HCT116 (cell line): ENCODE data around the gene HOXD8. TPM values are rescaled to one million over a fixed set of nuclear protein-coding genes. Genes with fewer than 3 reads are reported as not detected.

ENCODE experiments used
- ATAC-seq: fragments of 200-7000 bp; cut with Tn5 transposase; 2 replicates; pipeline ENCODE4 v1.9.1; 2020; ENCODE audit warnings: mild to moderate bottlenecking, moderate library complexity
- BruUV-seq: library from RNA; stranded (reverse); fragments of 400-500 nt; replicated peaks from 2 replicates; lab custom pipeline; 2021; lab: Mats Ljungman, UMichigan
- CTCF ChIA-PET: fragments of 300-600 bp; sonication (Branson Sonifier 250); formaldehyde crosslinking; loops from one replicate; lab custom pipeline; 2021; ENCODE audit warnings: antibody characterized with exemption; lab: Charles Lee
- POLR2A ChIA-PET: fragments of 300-600, 350-600 bp; sonication (Branson Sonifier 250); formaldehyde crosslinking; loops from one replicate; lab custom pipeline; 2021; ENCODE audit warnings: antibody characterized with exemption; lab: Charles Lee
- RAD21 ChIA-PET, 2 experiments: fragments of 300-600 bp; sonication (Branson Sonifier 250); formaldehyde crosslinking; loops; one replicate each; lab custom pipeline; 2023; ENCODE audit warnings: low total read pairs in 2 of 2; ENCODE audit not compliant: uncharacterized antibody in 2 of 2, unreplicated experiment in 2 of 2, low non-redundant PET in 1 of 2; lab: Charles Lee
- DNase-seq: peaks from one replicate; pipeline ENCODE4 v3.0.0-alpha.2; 2010; ENCODE audit warnings: low read depth, low spot score
- H2AFZ ChIP-seq: fragments of 200-600 bp; shearing (Covaris generic), sonication (generic); 2 replicates; pipeline ENCODE4 v1.6.1; 2017; ENCODE audit warnings: low read depth, mixed run types, mixed read lengths, antibody characterized with exemption, low read length; ENCODE audit not compliant: poor library complexity, severe bottlenecking
- H3K27ac ChIP-seq: 2 replicates; pipeline ENCODE4 v1.5.1; 2012; ENCODE audit warnings: low read depth, low read length
- H3K27me3 ChIP-seq: fragments of 200-600 bp; sonication (generic); 2 replicates; pipeline ENCODE4 v1.6.1; 2016; ENCODE audit warnings: mixed run types, low read length, mixed read lengths; ENCODE audit not compliant: insufficient read depth
- H3K36me3 ChIP-seq, 2 experiments: fragments of 200-500 bp in 1 of 2; fragments of 200-600 bp in 1 of 2; sonication (Bioruptor generic) in 1 of 2; sonication (generic) in 1 of 2; 2 replicates each; pipeline versions ENCODE4 v1.5.1 to v1.6.1; 2014 to 2016; ENCODE audit warnings: low read length in 2 of 2, inconsistent platforms in 1 of 2, mixed read lengths in 1 of 2, mixed run types in 1 of 2; ENCODE audit not compliant: insufficient read depth in 2 of 2, control insufficient read depth in 1 of 2
- H3K4me1 ChIP-seq, 2 experiments: fragments of 200-600 bp in 1 of 2; sonication (generic) in 1 of 2; 2 replicates each; pipeline versions ENCODE4 v1.5.1 to v1.6.1; 2012 to 2017; ENCODE audit warnings: low read length in 2 of 2, inconsistent platforms in 1 of 2, mild to moderate bottlenecking in 1 of 2, mixed read lengths in 1 of 2, mixed run types in 1 of 2, moderate library complexity in 1 of 2; ENCODE audit not compliant: insufficient read depth in 2 of 2, control insufficient read depth in 1 of 2
- H3K4me2 ChIP-seq: fragments of 200-600 bp; sonication (generic); 2 replicates; pipeline ENCODE4 v1.6.1; 2017; ENCODE audit warnings: mixed run types, low read length, mixed read lengths
- H3K4me3 ChIP-seq, 2 experiments: fragments of 200-600 bp in 1 of 2; sonication (generic) in 1 of 2; replicated peaks in 1 of 2; 2 replicates each; pipeline ENCODE4 v1.5.1; 2011 to 2016; ENCODE audit warnings: low read length in 2 of 2, control low read depth in 1 of 2, low read depth in 1 of 2, mild to moderate bottlenecking in 1 of 2, mixed read lengths in 1 of 2, mixed run types in 1 of 2
- H3K79me2 ChIP-seq: fragments of 200-600 bp; sonication (generic); 2 replicates; pipeline ENCODE4 v1.6.1; 2017; ENCODE audit warnings: mild to moderate bottlenecking, mixed run types, low read length, moderate library complexity, mixed read lengths; ENCODE audit not compliant: insufficient read depth
- H3K9ac ChIP-seq: fragments of 200-600 bp; sonication (generic); 2 replicates; pipeline ENCODE4 v1.6.1; 2016; ENCODE audit warnings: low read length, mixed read lengths
- H3K9me2 ChIP-seq: fragments of 200-600 bp; sonication (generic), shearing (Covaris generic); 2 replicates; pipeline ENCODE4 v1.6.1; 2017; ENCODE audit warnings: mixed run types, mild to moderate bottlenecking, moderate library complexity; ENCODE audit not compliant: insufficient read depth
- H3K9me3 ChIP-seq, 2 experiments: fragments of 200-500 bp in 1 of 2; fragments of 200-600 bp in 1 of 2; sonication (Bioruptor generic) in 1 of 2; sonication (generic) in 1 of 2; 2 replicates each; pipeline ENCODE4 v1.6.1; 2014 to 2017; ENCODE audit warnings: low read length in 2 of 2, mixed read lengths in 2 of 2, inconsistent platforms in 1 of 2, low read depth in 1 of 2, mild to moderate bottlenecking in 1 of 2, mixed run types in 1 of 2, moderate library complexity in 1 of 2; ENCODE audit not compliant: control insufficient read depth in 1 of 2, insufficient read depth in 1 of 2
- H4K20me1 ChIP-seq: fragments of 200-600 bp; sonication (generic), shearing (Covaris generic); 2 replicates; pipeline ENCODE4 v1.6.1; 2017; ENCODE audit warnings: mixed run types, mild to moderate bottlenecking, moderate library complexity; ENCODE audit not compliant: insufficient read depth
- ATF3 ChIP-seq: IDR thresholded peaks from 2 replicates; pipeline ENCODE4 v1.6.1; 2012
- CBX3 ChIP-seq: IDR thresholded peaks from 2 replicates; pipeline ENCODE4 v1.6.1; 2012; ENCODE audit warnings: low read depth
- CTCF ChIP-seq, 3 experiments: fragments of 200-600 bp in 1 of 3; sonication (generic) in 1 of 3; IDR thresholded peaks in 2 of 3; conservative IDR thresholded peaks in 1 of 3; 2 replicates each; pipeline ENCODE4 v1.5.1; 2012 to 2017; ENCODE audit warnings: low read depth in 2 of 3, low read length in 2 of 3, antibody characterized with exemption in 1 of 3, borderline replicate concordance in 1 of 3, control low read depth in 1 of 3, mild to moderate bottlenecking in 1 of 3, mixed read lengths in 1 of 3, mixed run types in 1 of 3, moderate library complexity in 1 of 3; ENCODE audit not compliant: insufficient read depth in 1 of 3
- EGR1 ChIP-seq: IDR thresholded peaks from 2 replicates; pipeline ENCODE4 v1.6.1; 2012; ENCODE audit warnings: low read depth
- ELF1 ChIP-seq: IDR thresholded peaks from 2 replicates; pipeline ENCODE4 v1.6.1; 2012; ENCODE audit warnings: low read depth, borderline replicate concordance
- EZH2 ChIP-seq: fragments of 200-600 bp; sonication (generic); IDR thresholded peaks from 2 replicates; pipeline ENCODE4 v1.6.1; 2017; ENCODE audit warnings: antibody characterized with exemption, mixed run types
- JUND ChIP-seq: IDR thresholded peaks from 2 replicates; pipeline ENCODE4 v1.6.1; 2012
- POLR2A ChIP-seq: IDR thresholded peaks from 2 replicates; pipeline ENCODE4 v1.7.0; 2011; ENCODE audit warnings: borderline replicate concordance; ENCODE audit not compliant: insufficient read depth, insufficient read length; ENCODE audit errors: extremely low read depth
- POLR2AphosphoS5 ChIP-seq: IDR thresholded peaks from 2 replicates; pipeline ENCODE4 v1.6.1; 2011; ENCODE audit warnings: mild to moderate bottlenecking, low read depth, low read length, moderate library complexity
- REST ChIP-seq: IDR thresholded peaks from 2 replicates; pipeline ENCODE4 v1.6.1; 2012; ENCODE audit warnings: low read depth
- SIN3A ChIP-seq: IDR thresholded peaks from 2 replicates; pipeline ENCODE4 v1.6.1; 2012; ENCODE audit warnings: low read depth
- SP1 ChIP-seq: IDR thresholded peaks from 2 replicates; pipeline ENCODE4 v1.6.1; 2012; ENCODE audit warnings: low read depth
- SRF ChIP-seq: IDR thresholded peaks from 2 replicates; pipeline ENCODE4 v1.6.1; 2012; ENCODE audit warnings: low read depth
- TCF7L2 ChIP-seq: IDR thresholded peaks from 2 replicates; pipeline ENCODE4 v1.7.0; 2011; ENCODE audit warnings: borderline replicate concordance, inconsistent platforms; ENCODE audit not compliant: insufficient read depth, insufficient read length; ENCODE audit errors: extremely low read depth
- intact Hi-C: fragments of 100-400 bp; cut with micrococcal nuclease; formaldehyde crosslinking; loops from 2 replicates; pipeline ENCODE4 v1.10.0; 2022
- total RNA-seq: library from RNA; stranded (reverse); gene quantifications from one replicate; pipeline ENCODE4 v1.2.1, GENCODE V29; 2021; ENCODE audit not compliant: unreplicated experiment

The HOXD8 gene
- total RNA-seq, 1 experiment from 2014 or later = 6.0 TPM

GRCh38 chr2:176109192-176109901, 20.2 kb upstream of the HOXD8 start:
- ATAC-seq = no peak
- no peak for DNase-seq
- RAD21 ChIA-PET = no interaction called here
- CTCF ChIA-PET = no interaction called here
- Histone ChIP-seq H3K4me2 (no peak overlapping the region), H3K27me3 (no peaks in the 10 kb centered on the region), H4K20me1 (no peaks in the 10 kb centered on the region), H3K9ac (no peak overlapping the region), H2AFZ (no peak overlapping the region), H3K36me3 (no peaks in the 10 kb centered on the region), H3K79me2 (no peaks in the 10 kb centered on the region), H3K27ac (no peak overlapping the region), H3K4me1 (peaks cover 0 to 18% of the 10 kb centered on the region in 2 experiments; a peak in 1 of 4 replicates), H3K9me2 (no peaks in the 10 kb centered on the region), H3K9me3 (no peaks in the 10 kb centered on the region), H3K4me3 (no peak overlapping the region)
- intact Hi-C loops = no loop called here
- no peak for TF ChIP-seq CBX3
- no peak for TF ChIP-seq EGR1
- no peak for TF ChIP-seq TCF7L2
- TF ChIP-seq POLR2AphosphoS5 = no peak
- no peak for TF ChIP-seq EZH2
- no peak for TF ChIP-seq SP1
- no peak for TF ChIP-seq SRF
- no peak for TF ChIP-seq POLR2A
- no peak for TF ChIP-seq SIN3A
- no peak for TF ChIP-seq ELF1
- POLR2A ChIA-PET = no interaction called here
- no TSS peak for BruUV-seq

GRCh38 chr2:176109946-176110345, 19.6 kb upstream of the HOXD8 start:
- RAD21 ChIA-PET = no interaction called here
- Histone ChIP-seq H3K4me2 (no peak overlapping the region), H2AFZ (no peak overlapping the region), H3K79me2 (no peaks in the 10 kb centered on the region), H3K9ac (no peak overlapping the region), H3K4me3 (no peak overlapping the region), H3K27ac (no peak overlapping the region), H3K9me3 (no peaks in the 10 kb centered on the region), H3K27me3 (no peaks in the 10 kb centered on the region), H3K4me1 (peaks cover 0 to 18% of the 10 kb centered on the region in 2 experiments; a peak in 1 of 4 replicates), H3K36me3 (no peaks in the 10 kb centered on the region), H3K9me2 (no peaks in the 10 kb centered on the region), H4K20me1 (no peaks in the 10 kb centered on the region)
- intact Hi-C loops = no loop called here
- no peak for TF ChIP-seq SIN3A
- no peak for TF ChIP-seq JUND
- no peak for TF ChIP-seq ATF3
- TF ChIP-seq REST = no peak
- TF ChIP-seq ELF1 = no peak
- TF ChIP-seq CTCF (IDR thresholded peaks at IDR 0.05 in 2 of 3, conservative IDR thresholded peaks at IDR 0.05 in 1 of 3; ENCODE audit: borderline replicate concordance in 1 of 3, insufficient read depth in 1 of 3, low read depth in 2 of 3, low read length in 2 of 3) = no peak
- ATAC-seq = no peak
- CTCF ChIA-PET = interaction anchor here (0.7 to 2.2 kb wide), 6 partner anchors 11 to 782 kb away, joined by 3 to 11 read pairs (median 7); no protein-coding TSS in a partner anchor
- DNase-seq = no peak
- no TSS peak for BruUV-seq
- POLR2A ChIA-PET = no interaction called here
